GM20431 (cell line): ENCODE data around the gene SELPLG.

Source experiments
- in situ Hi-C: fragments of 300-500 bp; cut with MseI, MboI; formaldehyde crosslinking; loops from one replicate; pipeline ENCODE4 v1.15.0; 2020; ENCODE audit warnings: low sequenced_read_pairs; ENCODE audit not compliant: unreplicated experiment

SELPLG gene

DNA sequence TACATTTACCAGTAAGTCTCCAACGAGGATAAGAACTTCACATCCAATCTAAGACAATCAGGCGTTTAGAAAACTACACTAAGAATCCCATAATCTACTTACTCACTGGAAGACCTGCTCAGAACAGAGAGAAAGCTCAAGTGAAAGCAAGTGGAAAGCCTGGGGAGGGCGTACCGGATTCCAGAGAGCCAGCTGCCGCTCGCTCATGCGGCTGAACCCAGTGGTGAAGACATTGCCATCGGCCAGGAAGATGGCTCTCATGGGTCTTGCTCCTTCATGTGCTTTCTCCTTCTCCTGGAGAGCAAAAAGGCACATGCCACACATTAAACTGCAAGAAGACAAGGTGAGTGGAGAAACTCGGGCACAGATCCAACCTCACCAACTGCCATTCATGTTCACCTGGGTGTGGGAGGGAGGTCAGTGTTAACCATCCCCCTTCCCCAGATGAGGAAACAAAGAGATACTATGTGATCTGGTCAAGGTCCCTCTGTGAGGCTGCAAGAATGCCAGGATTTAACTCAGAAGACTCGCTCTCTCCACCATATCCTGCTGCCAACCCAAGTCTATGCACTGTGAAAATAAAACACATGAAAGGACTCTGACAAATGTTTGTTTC is 23.5 kb upstream of the SELPLG start:
- in situ Hi-C loops: loop anchor here (25.0 kb wide), 1 partner anchor 305 kb away; no protein-coding TSS in a partner anchor

DNA sequence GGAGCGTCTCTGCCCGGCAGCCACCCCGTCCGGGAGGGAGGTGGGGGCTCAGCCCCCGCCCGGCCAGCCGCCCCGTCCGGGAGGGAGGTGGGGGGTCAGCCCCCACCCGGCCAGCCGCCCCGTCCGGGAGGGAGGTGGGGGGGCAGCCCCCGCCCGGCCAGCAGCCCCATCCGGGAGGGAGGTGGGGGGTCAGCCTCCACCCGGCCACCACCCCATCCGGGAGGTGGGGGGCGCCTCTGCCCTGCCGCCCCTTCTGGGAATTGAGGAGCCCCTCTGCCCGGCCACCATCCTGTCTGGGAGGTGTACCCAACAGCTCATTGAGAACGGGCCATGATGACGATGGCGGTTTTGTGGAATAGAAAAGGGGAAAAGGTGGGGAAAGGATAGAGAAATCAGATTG is 22.6 kb upstream of the SELPLG start:
- in situ Hi-C loops: loop anchor here (25.0 kb wide), 1 partner anchor 306 kb away; no protein-coding TSS in a partner anchor

DNA sequence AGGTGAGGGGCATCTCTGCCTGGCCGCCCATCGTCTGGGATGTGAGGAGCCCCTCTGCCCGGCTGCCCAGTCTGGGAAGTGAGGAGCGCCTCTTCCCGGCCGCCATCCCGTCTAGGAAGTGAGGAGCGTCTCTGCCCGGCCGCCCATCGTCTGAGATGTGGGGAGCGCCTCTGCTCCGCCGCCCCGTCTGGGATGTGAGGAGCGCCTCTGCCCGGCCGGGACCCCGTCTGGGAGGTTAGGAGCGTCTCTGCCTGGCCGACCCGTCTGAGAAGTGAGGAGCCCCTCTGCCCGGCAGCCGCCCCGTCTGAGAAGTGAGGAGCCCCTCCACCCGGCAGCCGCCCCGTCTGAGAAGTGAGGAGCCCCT is 22.1 kb upstream of the SELPLG start:
- in situ Hi-C loops: loop anchor here (25.0 kb wide), 1 partner anchor 307 kb away; no protein-coding TSS in a partner anchor

DNA sequence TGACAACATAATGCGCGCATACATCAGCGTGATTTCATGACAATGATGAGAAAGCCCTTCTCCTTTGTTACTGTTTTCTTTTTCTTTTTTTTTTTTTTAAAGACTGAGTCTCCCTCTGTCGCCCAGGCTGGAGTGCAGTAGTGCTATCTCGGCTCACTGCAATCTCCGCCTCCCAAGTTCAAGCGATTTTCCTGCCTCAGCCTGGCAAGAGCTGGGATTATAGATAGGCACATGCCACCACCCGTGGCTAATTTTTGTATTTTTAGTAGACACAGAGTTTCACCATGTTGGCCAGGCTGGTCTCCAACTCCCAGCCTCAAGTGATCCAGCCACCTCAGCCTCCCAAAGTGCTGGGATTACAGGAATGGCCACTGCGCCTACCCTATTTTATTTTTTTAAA is 20.9 kb upstream of the SELPLG start:
- in situ Hi-C loops: loop anchor here (25.0 kb wide), 1 partner anchor 308 kb away; no protein-coding TSS in a partner anchor

DNA sequence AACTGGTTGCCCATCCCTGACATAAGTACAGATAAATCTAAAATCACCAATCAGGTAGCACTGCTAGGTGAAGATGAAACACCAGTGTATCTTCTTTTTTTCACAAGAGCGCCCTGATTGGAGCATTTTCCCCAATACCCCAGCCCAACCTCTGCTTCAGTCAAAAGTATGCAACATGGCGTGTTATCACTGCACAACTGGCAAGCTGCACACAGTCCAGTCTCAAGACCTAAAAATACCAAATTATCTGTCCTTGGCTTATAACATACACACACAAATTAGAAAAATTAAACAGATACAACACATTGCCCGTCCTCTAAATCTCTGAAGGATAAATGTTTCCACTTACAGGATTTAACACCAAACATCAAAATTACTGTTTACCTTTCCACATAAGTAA is 20.2 kb upstream of the SELPLG start:
- in situ Hi-C loops: loop anchor here (25.0 kb wide), 1 partner anchor 308 kb away; no protein-coding TSS in a partner anchor

DNA sequence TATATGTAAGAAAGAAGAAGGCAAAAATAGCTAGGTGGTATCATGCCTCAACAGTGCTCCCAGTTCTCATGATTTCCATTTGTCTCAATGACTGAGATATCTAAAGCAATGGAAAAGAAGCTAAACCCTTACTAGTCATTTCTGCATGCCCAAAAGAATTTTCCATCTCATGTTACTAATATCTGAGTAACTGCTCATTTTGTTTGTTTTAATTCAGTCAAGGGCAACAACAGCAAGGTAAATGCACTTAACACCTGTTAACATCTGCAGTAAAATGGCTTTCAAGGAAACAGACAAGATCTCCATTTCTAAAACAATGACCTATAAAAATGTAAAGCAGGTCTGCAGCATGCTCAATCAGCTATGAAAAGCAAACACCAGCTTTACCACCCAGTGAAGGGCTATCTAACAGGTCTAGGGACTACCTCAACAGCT is 19.4 kb upstream of the SELPLG start:
- in situ Hi-C loops: loop anchor here (25.0 kb wide), 1 partner anchor 309 kb away; no protein-coding TSS in a partner anchor

DNA sequence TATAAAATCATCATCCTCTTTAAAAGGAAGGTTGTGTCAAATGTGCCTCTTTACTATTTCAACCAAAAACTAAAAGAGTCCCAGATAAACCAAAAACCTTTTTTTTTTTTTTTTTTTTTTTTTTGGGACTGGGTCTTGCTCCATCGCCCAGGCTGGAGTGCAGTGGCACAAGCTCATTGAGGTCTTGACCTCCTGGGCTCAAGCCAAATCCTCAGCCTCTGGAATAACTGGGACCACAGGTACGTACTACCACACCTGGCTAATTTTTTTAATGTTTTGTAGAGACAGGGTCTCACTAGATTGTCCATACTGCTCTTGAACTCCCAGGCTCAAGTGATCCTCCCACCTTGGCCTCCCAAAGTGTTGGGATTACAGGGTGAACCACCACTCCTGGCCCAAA is 16.4 kb upstream of the SELPLG start:
- in situ Hi-C loops: loop anchor here (25.0 kb wide), 1 partner anchor 312 kb away; no protein-coding TSS in a partner anchor

DNA sequence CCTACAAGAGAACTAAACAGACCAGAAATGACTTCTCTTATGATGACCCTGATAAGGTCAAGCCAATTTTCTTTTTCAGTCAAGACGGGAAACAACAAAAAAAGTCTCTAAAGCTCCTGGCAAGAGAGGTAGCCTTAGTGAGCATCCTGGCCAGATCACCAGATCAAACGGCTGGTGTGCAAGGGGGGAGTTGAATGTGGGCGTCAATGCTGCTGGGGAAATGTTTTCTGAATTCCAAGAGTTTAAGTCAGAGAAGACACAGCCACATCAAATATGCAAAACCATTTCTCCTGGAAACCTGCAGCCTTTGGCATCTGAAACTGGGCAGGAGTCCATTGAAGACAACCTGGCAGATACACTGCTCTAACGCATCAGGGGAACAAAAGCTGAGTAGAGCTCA is 16.0 kb upstream of the SELPLG start:
- in situ Hi-C loops: loop anchor here (25.0 kb wide), 1 partner anchor 313 kb away; no protein-coding TSS in a partner anchor

DNA sequence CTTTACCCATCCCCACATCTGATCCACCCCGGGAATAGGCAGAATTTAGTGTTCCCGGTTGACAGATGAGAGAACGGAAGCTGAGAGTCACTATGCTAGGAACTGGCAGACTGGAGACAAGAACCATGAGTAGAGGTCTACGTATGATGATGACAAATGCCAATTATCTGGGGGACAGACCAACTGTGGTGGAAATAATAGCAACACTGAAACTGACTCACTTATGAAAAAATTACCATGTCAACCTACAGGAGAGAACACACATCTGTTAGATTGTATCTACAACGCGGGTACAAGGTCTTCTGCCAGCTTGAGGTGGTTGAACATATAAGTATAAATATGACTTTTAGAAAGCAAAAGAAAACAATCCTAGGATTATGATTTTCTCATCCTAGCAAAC is 15.4 kb upstream of the SELPLG start:
- in situ Hi-C loops: no loop called here

DNA sequence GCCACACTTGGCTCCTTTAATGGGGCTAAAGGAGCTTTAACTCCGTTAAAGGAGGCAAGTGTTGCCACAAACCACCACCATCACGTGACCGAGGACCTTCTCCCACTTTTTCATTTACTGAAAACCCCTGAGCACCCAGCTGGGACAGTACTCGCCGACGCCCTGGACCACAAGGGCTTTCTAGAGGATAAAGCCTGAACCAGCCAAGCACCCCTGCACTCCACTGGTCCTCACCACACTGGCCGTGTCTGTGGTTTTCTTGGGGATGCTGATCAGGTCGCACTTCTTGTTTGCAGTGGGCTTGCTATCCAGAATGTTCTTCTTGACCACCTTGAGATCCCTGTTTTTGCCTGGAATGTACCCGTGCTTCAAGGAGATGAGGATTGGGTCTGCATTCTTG is 14.7 kb upstream of the SELPLG start:
- in situ Hi-C loops: no loop called here

DNA sequence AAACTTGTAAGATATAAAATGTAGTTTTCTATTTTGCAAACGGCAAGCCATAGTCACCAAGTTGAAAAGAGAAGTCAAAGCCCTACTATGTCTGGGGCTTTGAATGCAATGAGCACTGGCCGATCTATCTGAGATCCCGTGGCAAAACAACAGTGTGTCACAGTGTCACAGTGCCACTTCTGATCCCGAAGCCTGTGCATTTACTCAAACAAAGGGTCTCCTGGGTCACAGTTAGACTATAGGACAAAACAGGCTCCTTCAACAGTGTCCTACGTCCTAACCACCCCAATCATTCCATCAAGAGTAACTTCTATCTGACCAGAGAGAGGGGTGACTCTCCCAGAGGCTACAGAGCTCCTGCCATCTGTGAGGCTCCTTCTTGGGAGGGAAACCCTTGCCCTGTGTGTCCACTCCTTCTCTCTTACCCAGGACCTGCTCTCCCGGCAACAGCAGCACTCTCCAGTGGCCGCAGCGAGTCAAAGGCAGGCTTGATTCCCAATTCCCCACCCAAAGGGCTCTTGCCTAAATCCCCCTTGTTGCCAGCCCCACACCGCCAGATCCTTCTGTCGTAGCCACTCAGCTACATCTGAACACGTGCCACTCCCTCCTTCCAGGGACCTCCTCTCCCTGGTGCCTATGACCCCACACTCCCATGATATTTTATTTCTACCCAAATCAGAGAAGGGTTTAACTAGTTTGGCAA is 14.0 kb upstream of the SELPLG start:
- in situ Hi-C loops: no loop called here

DNA sequence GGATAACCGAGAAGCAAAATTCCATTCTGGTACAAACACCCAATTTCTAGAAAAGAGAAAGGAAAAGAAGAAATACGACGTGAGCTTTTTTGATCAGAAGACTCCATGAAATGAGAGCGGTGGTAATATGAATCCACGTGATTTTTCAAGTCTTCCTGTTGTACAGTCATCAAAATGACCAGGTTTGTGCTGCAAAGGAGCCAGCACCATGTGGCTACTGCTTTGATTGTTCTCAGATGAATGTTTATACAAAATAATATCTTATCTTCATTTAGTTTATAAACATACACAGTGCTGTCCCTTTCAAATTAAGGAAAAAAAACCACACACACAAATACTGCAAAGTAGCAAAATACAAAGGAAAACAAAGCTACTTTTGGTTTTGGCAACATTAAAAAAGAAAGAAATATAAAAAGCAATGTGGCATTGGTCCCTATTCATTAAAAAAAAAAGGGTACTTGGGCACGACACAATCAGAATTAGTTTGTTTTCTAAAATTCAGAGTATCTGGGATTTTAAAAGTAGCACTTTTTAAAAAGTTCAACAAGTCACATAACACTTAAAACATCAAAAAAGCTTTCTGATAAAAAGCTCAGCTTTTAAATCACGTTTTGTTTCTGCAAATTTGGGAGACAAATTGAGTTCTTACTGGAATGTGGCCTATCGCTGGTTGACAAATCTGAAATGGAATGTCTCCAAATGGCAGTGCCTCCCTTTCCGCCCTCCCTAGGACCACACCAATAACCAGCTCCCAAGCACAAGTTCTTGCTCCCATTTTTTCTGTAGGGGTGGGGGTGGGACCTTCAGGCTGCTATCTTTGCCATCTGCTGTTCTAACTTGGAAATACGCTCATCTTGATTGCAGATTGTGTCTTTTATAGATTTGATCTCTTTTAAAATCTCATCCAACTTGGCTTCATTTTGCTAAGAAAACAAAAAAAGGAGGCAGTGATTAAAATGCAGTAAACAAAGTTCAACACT is 13.2 kb upstream of the SELPLG start:
- in situ Hi-C loops: no loop called here

DNA sequence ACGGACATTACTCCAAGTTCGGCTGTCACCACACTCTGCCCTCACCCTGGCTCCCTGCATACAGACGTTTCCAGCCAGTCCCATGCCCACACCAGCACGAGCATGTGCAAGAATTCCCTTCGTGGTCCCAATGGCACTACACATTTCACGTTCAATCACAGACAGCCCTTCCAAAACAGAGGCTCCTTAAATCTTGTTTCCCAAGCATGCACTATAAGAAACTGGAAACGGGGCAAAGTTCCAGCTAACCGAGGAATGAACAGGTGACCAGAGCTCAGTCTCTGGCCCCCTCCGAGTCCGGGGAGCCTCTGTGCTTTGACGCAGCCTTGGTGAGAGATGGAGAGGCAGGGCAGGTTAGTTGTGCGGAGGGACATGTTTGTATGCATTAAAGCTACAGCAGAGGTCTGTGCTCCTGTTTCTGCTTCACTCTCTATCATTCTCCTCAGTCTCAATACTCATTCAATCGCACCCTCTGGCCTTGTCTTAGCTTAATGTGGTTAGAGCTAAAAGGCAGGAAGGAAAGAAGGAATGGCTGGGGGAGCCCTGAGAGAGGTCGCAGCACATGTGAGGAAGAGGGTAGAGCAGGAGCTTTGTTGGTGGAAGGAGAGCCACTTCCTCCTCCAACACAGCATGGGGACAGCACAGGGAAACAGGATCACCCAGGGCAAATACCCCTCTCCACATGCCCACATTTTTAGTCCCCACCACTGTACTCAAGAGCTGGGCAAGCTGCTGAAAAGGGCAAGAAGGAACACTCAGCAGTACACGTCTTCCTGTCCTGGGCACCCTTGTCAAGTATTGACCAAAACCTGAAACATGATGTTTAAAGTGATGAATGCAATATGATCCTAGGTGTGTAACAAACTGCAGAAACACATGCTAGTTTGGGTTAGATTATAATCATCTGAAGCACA is 12.2 kb upstream of the SELPLG start:
- in situ Hi-C loops: no loop called here

DNA sequence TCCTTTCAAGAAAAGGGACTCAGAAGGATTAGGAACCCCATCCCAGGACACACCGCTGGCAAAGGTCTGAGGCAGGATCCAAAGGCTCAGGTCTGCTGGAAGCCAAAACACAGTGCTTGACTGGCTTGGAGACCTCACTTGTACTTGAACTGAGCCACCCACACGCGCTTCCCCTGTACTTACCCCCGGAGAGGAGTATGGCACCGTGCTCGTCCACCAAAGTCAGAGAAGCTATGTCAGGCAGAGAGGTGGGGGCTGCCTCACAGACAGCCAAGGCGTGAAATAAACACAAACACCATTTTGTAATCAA is 11.1 kb upstream of the SELPLG start:
- in situ Hi-C loops: no loop called here

DNA sequence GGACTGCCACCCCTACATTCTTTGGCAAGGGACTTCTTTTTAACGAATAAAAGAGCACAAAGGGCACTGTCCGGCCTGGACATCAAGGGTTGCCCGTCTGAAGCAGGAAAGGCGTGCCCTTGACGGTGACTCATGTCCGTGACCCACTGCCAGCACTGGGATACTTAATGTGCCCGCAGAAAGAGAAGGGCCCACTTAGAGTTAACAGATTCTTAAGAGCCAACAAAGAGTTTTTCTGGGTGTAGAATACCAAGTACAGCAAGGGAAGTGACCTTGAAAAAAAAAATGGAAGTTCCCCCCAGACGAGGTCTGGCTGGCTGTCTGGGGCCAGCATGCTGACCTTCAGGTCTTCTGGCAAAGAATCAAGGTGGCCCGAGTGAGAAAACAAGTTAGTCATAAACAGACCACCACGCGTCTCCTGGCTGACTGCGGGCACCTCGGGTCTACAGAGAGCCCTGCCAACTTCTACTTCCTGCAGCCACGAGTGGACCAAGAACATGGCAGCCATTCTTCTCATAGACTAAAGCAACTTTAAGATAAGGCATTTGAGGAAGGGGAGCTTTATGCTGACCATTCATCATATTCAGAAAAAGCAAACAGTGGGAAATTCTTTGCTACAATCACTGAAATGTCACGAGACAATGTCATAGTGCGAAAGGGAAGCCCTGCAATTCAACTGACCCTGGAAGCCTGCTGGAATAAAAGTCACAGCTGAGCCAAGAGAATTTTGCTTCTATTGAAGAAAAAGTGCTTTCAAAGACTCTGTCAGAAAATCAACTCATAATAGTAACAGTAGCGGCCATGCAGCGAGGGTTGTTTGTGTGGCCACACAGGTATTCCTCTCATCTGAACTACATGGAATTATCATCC is 10.5 kb upstream of the SELPLG start:
- in situ Hi-C loops: no loop called here

DNA sequence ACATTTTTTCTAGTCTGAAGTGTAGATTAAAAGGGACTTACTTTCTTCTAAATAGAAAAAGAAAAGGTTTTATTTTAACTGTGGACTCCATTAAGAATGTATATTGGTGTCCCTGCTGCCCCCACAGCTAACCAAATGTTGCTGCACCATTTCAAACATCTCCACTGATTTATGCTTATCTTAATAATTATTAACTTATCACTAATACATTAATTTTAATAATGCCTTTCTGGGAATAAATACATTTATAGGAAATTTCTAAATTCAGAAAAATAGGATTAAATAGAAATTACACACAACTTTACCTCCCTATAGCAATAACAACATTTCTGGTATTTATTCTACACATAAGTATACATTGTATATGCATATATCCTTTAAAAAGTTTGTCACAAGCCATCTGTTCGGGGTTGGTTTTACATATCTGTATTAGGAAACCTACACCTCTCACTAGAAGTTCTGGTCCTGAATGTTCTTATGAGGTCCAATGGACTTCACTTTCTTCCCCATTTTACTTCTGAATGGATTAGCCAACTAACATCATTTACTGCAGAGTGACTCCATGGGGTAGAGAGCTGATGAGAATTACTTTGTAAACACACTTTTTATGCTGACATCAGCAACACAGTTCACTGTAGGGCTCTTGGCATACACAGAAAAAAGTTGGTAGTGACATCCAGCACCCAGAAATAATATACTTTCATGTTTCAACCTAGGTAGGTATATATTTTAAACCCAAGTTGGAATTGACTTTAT is 9.4 kb upstream of the SELPLG start:
- in situ Hi-C loops: no loop called here

DNA sequence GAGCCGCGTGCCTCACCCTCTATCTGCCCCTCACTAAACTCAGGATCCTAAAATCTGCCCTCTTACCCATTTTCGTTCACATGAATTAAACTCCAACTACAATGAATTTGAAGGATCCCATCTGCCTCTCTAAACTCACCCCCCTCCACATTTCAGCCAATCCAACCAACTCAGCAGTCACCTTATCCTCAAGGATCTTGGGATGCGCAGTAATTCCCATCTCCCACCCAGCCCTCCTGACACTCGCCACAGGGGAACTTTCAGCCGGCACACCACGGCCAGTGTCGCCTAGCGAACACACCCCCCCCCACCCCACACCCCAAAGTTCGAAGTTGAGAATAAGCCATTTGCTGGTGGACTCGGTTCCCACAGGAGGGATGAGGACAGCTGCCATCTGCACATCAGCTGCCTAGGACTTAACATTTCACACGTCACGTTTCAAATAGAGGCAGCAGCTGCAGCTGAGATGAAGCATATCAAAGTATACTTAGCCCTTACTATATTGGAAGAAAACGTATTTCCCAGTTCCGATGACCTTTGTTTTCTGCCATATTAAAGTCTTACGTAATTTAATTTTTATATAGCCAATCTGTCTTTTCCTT is 8.7 kb upstream of the SELPLG start:
- in situ Hi-C loops: no loop called here
